ENCODE results near the gene VPS41. TPM values are rescaled to one million over a fixed set of nuclear protein-coding genes. Genes with fewer than 3 reads are reported as not detected.

VPS41 gene
- total and polyA plus RNA-seq, 7 donors = 10.2 to 38.5 (median 25.7) TPM

DNA sequence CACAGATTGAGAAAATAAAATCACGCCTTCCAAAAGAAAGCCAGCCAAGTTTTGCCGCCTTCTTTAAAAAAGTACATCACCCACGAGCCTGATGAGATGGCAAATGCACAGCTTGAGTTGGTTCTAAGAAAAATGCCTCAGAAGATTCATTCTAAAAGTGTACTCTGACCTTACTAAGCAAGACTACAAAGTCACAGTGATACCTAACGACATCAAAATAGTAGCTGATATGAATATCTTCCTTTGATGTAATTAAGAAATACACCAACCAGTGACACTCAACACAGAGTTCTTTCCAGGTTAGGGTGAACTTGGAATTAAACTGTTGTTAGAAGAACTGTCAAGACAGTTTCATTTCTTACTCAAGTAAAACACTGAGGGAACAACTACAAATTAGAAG, 199.9 kb downstream of the VPS41 start:
- no peak for DNase-seq
- Histone ChIP-seq H3K27me3 (no peaks in the 10 kb centered on the region), H3K36me3 (no peaks in the 10 kb centered on the region), H3K9me3 (peaks cover 0 to 3% (median 0%) of the 10 kb centered on the region in 4 donors), H3K4me3 (no peak overlapping the region), H3K4me1 (no peaks in the 10 kb centered on the region), H3K27ac (no peak overlapping the region)
- WGBS, 2 donors = 73 to 76% methylated on average over 4 of the region's 4 CpGs
- intact Hi-C loops (cut with DNase I) = no loop called here
- TF ChIP-seq POLR2A (IDR thresholded peaks at IDR 0.05) = no peak
- TF ChIP-seq EP300 (IDR thresholded peaks at IDR 0.05) = no peak
- TF ChIP-seq, protein P1, sequence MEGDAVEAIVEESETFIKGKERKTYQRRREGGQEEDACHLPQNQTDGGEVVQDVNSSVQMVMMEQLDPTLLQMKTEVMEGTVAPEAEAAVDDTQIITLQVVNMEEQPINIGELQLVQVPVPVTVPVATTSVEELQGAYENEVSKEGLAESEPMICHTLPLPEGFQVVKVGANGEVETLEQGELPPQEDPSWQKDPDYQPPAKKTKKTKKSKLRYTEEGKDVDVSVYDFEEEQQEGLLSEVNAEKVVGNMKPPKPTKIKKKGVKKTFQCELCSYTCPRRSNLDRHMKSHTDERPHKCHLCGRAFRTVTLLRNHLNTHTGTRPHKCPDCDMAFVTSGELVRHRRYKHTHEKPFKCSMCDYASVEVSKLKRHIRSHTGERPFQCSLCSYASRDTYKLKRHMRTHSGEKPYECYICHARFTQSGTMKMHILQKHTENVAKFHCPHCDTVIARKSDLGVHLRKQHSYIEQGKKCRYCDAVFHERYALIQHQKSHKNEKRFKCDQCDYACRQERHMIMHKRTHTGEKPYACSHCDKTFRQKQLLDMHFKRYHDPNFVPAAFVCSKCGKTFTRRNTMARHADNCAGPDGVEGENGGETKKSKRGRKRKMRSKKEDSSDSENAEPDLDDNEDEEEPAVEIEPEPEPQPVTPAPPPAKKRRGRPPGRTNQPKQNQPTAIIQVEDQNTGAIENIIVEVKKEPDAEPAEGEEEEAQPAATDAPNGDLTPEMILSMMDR (IDR thresholded peaks at IDR 0.05) = no peak
- TF ChIP-seq POLR2AphosphoS5 (IDR thresholded peaks at IDR 0.05) = no peak

GRCh38 chr7:38704751-38705150, 204.2 kb downstream of the VPS41 start:
- intact Hi-C loops (cut with DNase I) = no loop called here
- TF ChIP-seq, protein P1 (IDR thresholded peaks at IDR 0.05) = no peak
- TF ChIP-seq POLR2AphosphoS5 (IDR thresholded peaks at IDR 0.05) (no peak), POLR2A (IDR thresholded peaks at IDR 0.05) (no peak), EP300 (IDR thresholded peaks at IDR 0.05) (no peak)
- peaks cover 0 to 3% (median 0%) of the 10 kb centered on the region in 4 donors for H3K9me3 ChIP-seq

GRCh38 chr7:38704041-38704547, 204.9 kb downstream of the VPS41 start:
- DNase-seq = no peak
- TF ChIP-seq POLR2A (IDR thresholded peaks at IDR 0.05) (no peak), POLR2AphosphoS5 (IDR thresholded peaks at IDR 0.05) (no peak), EP300 (IDR thresholded peaks at IDR 0.05) (no peak)
- TF ChIP-seq, protein P1 (IDR thresholded peaks at IDR 0.05) = no peak
- Histone ChIP-seq H3K27me3 (no peaks in the 10 kb centered on the region), H3K36me3 (no peaks in the 10 kb centered on the region), H3K4me3 (no peak overlapping the region), H3K4me1 (no peaks in the 10 kb centered on the region), H3K27ac (no peak overlapping the region), H3K9me3 (peaks cover 0 to 3% (median 0%) of the 10 kb centered on the region in 4 donors)
- WGBS, 2 donors = 62 to 67% methylated on average over 4 of the region's 4 CpGs
- intact Hi-C loops (cut with DNase I) = no loop called here

More at GRCh38 chr7:38704751-38705150, 204.2 kb downstream of the VPS41 start:
- no peaks in the 10 kb centered on the region for H3K4me1 ChIP-seq
- DNase-seq = no peak
- H3K4me3 ChIP-seq = no peak overlapping the region
- no peaks in the 10 kb centered on the region for H3K27me3 ChIP-seq
- H3K36me3 ChIP-seq = no peaks in the 10 kb centered on the region
- no peak overlapping the region for H3K27ac ChIP-seq

GRCh38 chr7:38703093-38703492, 205.9 kb downstream of the VPS41 start:
- 42 to 79% methylated on average over 4 of the region's 4 CpGs for WGBS, 2 donors
- Histone ChIP-seq H3K4me3 (no peak overlapping the region), H3K9me3 (peaks cover 0 to 3% (median 0%) of the 10 kb centered on the region in 4 donors), H3K4me1 (no peaks in the 10 kb centered on the region), H3K27me3 (no peaks in the 10 kb centered on the region), H3K36me3 (no peaks in the 10 kb centered on the region), H3K27ac (no peak overlapping the region)
- intact Hi-C loops (cut with DNase I) = no loop called here
- DNase-seq = no peak
- no peak for TF ChIP-seq POLR2A (IDR thresholded peaks at IDR 0.05)
- TF ChIP-seq EP300 (IDR thresholded peaks at IDR 0.05) = no peak
- no peak for TF ChIP-seq POLR2AphosphoS5 (IDR thresholded peaks at IDR 0.05)
- TF ChIP-seq, protein P1 (IDR thresholded peaks at IDR 0.05) = no peak

DNA sequence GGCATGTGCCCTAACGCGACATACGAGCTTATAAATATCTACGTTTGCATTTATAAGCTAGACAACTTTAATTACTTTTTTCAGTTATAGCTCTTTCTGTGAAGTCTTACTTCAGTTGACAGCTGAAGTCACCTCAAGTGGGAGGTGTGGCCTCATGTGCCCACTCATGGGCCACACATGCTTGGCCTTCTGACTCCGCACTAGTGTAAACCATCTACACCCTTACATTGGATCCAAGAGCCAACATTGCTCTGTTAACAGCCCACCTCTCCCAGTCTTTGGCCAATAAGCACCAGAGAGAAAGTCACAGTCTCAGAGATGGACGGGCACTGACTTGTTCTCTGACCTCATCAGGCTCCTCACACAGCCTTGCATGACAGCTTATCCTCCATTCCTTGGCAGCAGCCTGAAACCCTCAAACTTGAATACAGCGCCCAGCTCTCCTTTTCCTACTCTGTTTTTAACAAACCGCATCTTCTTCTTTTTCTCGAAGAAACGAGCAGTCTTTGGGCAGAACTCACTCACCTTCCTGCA, 206.9 kb downstream of the VPS41 start:
- intact Hi-C loops (cut with DNase I) = no loop called here
- H3K27ac ChIP-seq = no peak overlapping the region
- H3K9me3 ChIP-seq = peaks cover 0 to 1% (median 0%) of the 10 kb centered on the region in 4 donors
- no peaks in the 10 kb centered on the region for H3K36me3 ChIP-seq
- no peak for DNase-seq
- H3K27me3 ChIP-seq = no peaks in the 10 kb centered on the region
- 82 to 88% methylated on average over 10 of the region's 10 CpGs for WGBS, 2 donors
- no peak for TF ChIP-seq POLR2AphosphoS5 (IDR thresholded peaks at IDR 0.05)
- TF ChIP-seq POLR2A (IDR thresholded peaks at IDR 0.05) = no peak
- TF ChIP-seq, protein P1 (IDR thresholded peaks at IDR 0.05) = no peak
- no peak for TF ChIP-seq EP300 (IDR thresholded peaks at IDR 0.05)
- no peak overlapping the region for H3K4me3 ChIP-seq
- no peaks in the 10 kb centered on the region for H3K4me1 ChIP-seq

Measured in sigmoid colon (tissue), 7 donors.